Adrenal gland (tissue), 12 donors: Measurements from ENCODE around the gene INF2. TPM values are rescaled to one million over a fixed set of nuclear protein-coding genes. Genes with fewer than 3 reads are reported as not detected.

ENCODE experiments used
- DNase-seq, 7 donors: peaks; one replicate each; pipeline ENCODE4 v3.0.0-alpha.2; 2019 to 2020
- H3K27ac ChIP-seq, 5 donors: fragments of 200-600 bp; sonication (generic) in 4 of 5; 1 replicate in 3 of 5; 2 replicates in 2 of 5; pipeline versions ENCODE4 v1.5.1 to v1.8.0; 2016 to 2020; ENCODE audit warnings: mild to moderate bottlenecking in 1 of 5
- H3K27me3 ChIP-seq: fragments of 200-600 bp; 2 replicates; pipeline ENCODE4 v1.8.0; 2021
- H3K36me3 ChIP-seq, 2 donors: fragments of 200-600 bp; replicated peaks in 1 of 2; 1 replicate in 1 of 2; 2 replicates in 1 of 2; pipeline versions ENCODE4 v1.5.1 to v1.8.0; 2018 to 2022
- H3K4me1 ChIP-seq, 2 donors: fragments of 200-600 bp; replicated peaks in 1 of 2; 1 replicate in 1 of 2; 2 replicates in 1 of 2; pipeline versions ENCODE4 v1.5.1 to v1.8.0; 2018 to 2021
- H3K4me3 ChIP-seq, 4 donors: fragments of 200-600 bp; sonication (generic) in 3 of 4; one replicate each; pipeline ENCODE4 v1.5.1; 2016 to 2018
- H3K9me3 ChIP-seq, 3 donors: fragments of 200-600 bp; sonication (generic) in 1 of 3; replicated peaks in 1 of 3; 1 replicate in 2 of 3; 2 replicates in 1 of 3; pipeline versions ENCODE4 v1.5.1 to v1.8.0; 2016 to 2021
- CTCF ChIP-seq, 6 experiments: fragments of 450-650 bp in 4 of 6; fragments of 200-600 bp in 2 of 6; sonication (generic) in 1 of 6; IDR thresholded peaks; 1 replicate in 5 of 6; 2 replicates in 1 of 6; pipeline versions ENCODE4 v1.5.1 to v1.8.0; 2016 to 2021; ENCODE audit warnings: antibody characterized with exemption in 6 of 6, mild to moderate bottlenecking in 2 of 6, moderate library complexity in 1 of 6
- POLR2A ChIP-seq, 2 donors: fragments of 450-650 bp; IDR thresholded peaks; one replicate each; pipeline ENCODE4 v1.6.1; 2017; ENCODE audit warnings: antibody characterized with exemption in 2 of 2, mild to moderate bottlenecking in 2 of 2, moderate library complexity in 1 of 2
- WGBS, 4 donors: extraction: QIAGEN DNeasy Blood & Tissue Kit in 2 of 4; methylation state at CpG; one replicate each; pipeline versions ENCODE4 v1.1.5 to v1.1.7; 2013 to 2017; 5-methylcytosine and 5-hydroxymethylcytosine counted together
- intact Hi-C, 2 donors: fragments of 100-400 bp; cut with DNase I; formaldehyde crosslinking; loops; one replicate each; pipeline versions ENCODE4 v1.14.1 to v1.15.0; 2022 to 2023
- polyA plus RNA-seq, 3 donors: library from polyadenylated mRNA; stranded (reverse); fragments of 200-250 nt in 2 of 3; fragments of 350-450 nt in 1 of 3; fragmentation: Illumina TruSeq in 1 of 3; extraction: RNeasy Lipid Tissue Mini Kit (QIAGEN cat#74804) in 1 of 3; gene quantifications; one replicate each; pipeline ENCODE4 v1.2.3, GENCODE V29; 2013 to 2014
- total RNA-seq, 9 donors: library from RNA; depleted of rRNA in 4 of 9; stranded (reverse); fragments of >200 nt in 4 of 9; fragments of 120-200 nt in 1 of 9; fragmentation: NEBNext Ultra II Directional in 1 of 9; extraction: Animal tissue kit (Norgen Biotek cat#: 25700) in 1 of 9; gene quantifications; one replicate each; pipeline versions ENCODE4 v1.1.0 to v1.2.4, GENCODE V29; 2013 to 2023
- donor health status: healthy with polysubstance abuse.
- donor health status: Bipolar disorder and iron deficiency.
- donor health status: DM: yes; HTN: yes; CAD: no.
- donor health status: DM: no; HTN: no; CAD: no.
- donor health status: DM: no; HTN: no; CAD: no.
- donor health status: DM: yes; HTN: yes; CAD: no.

INF2 gene
- total and polyA plus RNA-seq, 12 donors: 8.4 to 217 (median 62.0) TPM

GRCh38 chr14:104690861-104691455, 1.5 kb downstream of the INF2 start:
- no peak for TF ChIP-seq CTCF (IDR thresholded peaks at IDR 0.05)
- TF ChIP-seq POLR2A (IDR thresholded peaks at IDR 0.05): no peak
- 83 to 93% (median 86%) methylated on average over 10 to 16 of the region's 16 CpGs for WGBS, 4 donors
- H3K36me3 ChIP-seq: no peaks in the 10 kb centered on the region
- no peaks in the 10 kb centered on the region for H3K9me3 ChIP-seq
- no peaks in the 10 kb centered on the region for H3K27me3 ChIP-seq
- intact Hi-C loops: no loop called here
- peaks cover 30 to 74% of the 10 kb centered on the region in 2 donors for H3K4me1 ChIP-seq
- DNase-seq: no peak
- H3K27ac ChIP-seq: peak overlapping the region in 2 of 5 donors; percentile 87 to 94
- H3K4me3 ChIP-seq: peak overlapping the region in 1 of 4 donors; percentile 99

GRCh38 chr14:104691546-104692260, 2.3 kb downstream of the INF2 start:
- TF ChIP-seq POLR2A (IDR thresholded peaks at IDR 0.05) (no peak), CTCF (IDR thresholded peaks at IDR 0.05) (no peak)
- WGBS, 4 donors: 76 to 93% (median 89%) methylated on average over 4 to 19 of the region's 19 CpGs
- intact Hi-C loops: no loop called here
- H3K9me3 ChIP-seq: no peaks in the 10 kb centered on the region
- H3K4me3 ChIP-seq: no peak overlapping the region
- peaks cover 30 to 77% of the 10 kb centered on the region in 2 donors for H3K4me1 ChIP-seq
- H3K36me3 ChIP-seq: no peaks in the 10 kb centered on the region
- H3K27ac ChIP-seq: peak overlapping the region in 1 of 5 donors; percentile 94
- no peak for DNase-seq
- no peaks in the 10 kb centered on the region for H3K27me3 ChIP-seq

GRCh38 chr14:104692261-104692938, 3.0 kb downstream of the INF2 start:
- peak overlapping the region in 1 of 5 donors; percentile 94 for H3K27ac ChIP-seq
- no peak for DNase-seq
- intact Hi-C loops: no loop called here
- H3K4me1 ChIP-seq: peaks cover 30 to 82% of the 10 kb centered on the region in 2 donors
- no peak for TF ChIP-seq CTCF (IDR thresholded peaks at IDR 0.05)
- TF ChIP-seq POLR2A (IDR thresholded peaks at IDR 0.05): no peak
- no peaks in the 10 kb centered on the region for H3K9me3 ChIP-seq
- 34 to 79% (median 62%) methylated on average over 6 to 15 of the region's 15 CpGs for WGBS, 4 donors
- no peak overlapping the region for H3K4me3 ChIP-seq
- H3K36me3 ChIP-seq: no peaks in the 10 kb centered on the region
- H3K27me3 ChIP-seq: no peaks in the 10 kb centered on the region

GRCh38 chr14:104692939-104693315, 3.5 kb downstream of the INF2 start:
- H3K27me3 ChIP-seq: no peaks in the 10 kb centered on the region
- H3K9me3 ChIP-seq: no peaks in the 10 kb centered on the region
- 44 to 67% (median 53%) methylated on average over 1 to 5 of the region's 5 CpGs for WGBS, 4 donors
- H3K27ac ChIP-seq: peak overlapping the region in 1 of 5 donors; percentile 94
- H3K4me3 ChIP-seq: no peak overlapping the region
- H3K36me3 ChIP-seq: no peaks in the 10 kb centered on the region
- TF ChIP-seq CTCF (IDR thresholded peaks at IDR 0.05): no peak
- no peak for TF ChIP-seq POLR2A (IDR thresholded peaks at IDR 0.05)
- intact Hi-C loops: no loop called here
- H3K4me1 ChIP-seq: peaks cover 26 to 80% of the 10 kb centered on the region in 2 donors
- DNase-seq: no peak
